IPS DF 6.9 (cell line): Measurements from ENCODE around the gene AOC2.
"Not testable (repeated sequence)": the region's sequence is repeated elsewhere in the genome, so short reads cannot be mapped to it uniquely, and the experiment has no call there.

Experiments
- DNase-seq: peaks from one replicate; pipeline ENCODE4 v3.0.0-alpha.2; 2013; ENCODE audit warnings: low read depth, low spot score
- H3K27ac ChIP-seq: one replicate; pipeline ENCODE4 v1.5.1; 2013; ENCODE audit warnings: low read length, control low read depth
- H3K27me3 ChIP-seq: 2 replicates; pipeline ENCODE4 v1.6.1; 2013; ENCODE audit warnings: mild to moderate bottlenecking, low read length; ENCODE audit not compliant: control insufficient read depth, insufficient read depth
- H3K36me3 ChIP-seq: 2 replicates; pipeline ENCODE4 v1.6.1; 2013; ENCODE audit warnings: low read length; ENCODE audit not compliant: control insufficient read depth, insufficient read depth
- H3K4me1 ChIP-seq: 2 replicates; pipeline ENCODE4 v1.6.1; 2013; ENCODE audit warnings: low read length; ENCODE audit not compliant: control insufficient read depth, insufficient read depth
- H3K4me3 ChIP-seq: 2 replicates; pipeline ENCODE4 v1.5.1; 2013; ENCODE audit warnings: mild to moderate bottlenecking, low read length
- H3K9me3 ChIP-seq: 2 replicates; pipeline ENCODE4 v1.6.1; 2013; ENCODE audit warnings: low read length, inconsistent platforms; ENCODE audit not compliant: control insufficient read depth, insufficient read depth
- WGBS: extraction: QIAGEN DNeasy Blood & Tissue Kit; methylation state at CpG from one replicate; pipeline ENCODE4 v1.1.7; 2013; ENCODE audit warnings: mixed read lengths, missing lambda C conversion rate; ENCODE audit not compliant: insufficient read length, insufficient coverage; 5-methylcytosine and 5-hydroxymethylcytosine counted together

The AOC2 gene

DNA sequence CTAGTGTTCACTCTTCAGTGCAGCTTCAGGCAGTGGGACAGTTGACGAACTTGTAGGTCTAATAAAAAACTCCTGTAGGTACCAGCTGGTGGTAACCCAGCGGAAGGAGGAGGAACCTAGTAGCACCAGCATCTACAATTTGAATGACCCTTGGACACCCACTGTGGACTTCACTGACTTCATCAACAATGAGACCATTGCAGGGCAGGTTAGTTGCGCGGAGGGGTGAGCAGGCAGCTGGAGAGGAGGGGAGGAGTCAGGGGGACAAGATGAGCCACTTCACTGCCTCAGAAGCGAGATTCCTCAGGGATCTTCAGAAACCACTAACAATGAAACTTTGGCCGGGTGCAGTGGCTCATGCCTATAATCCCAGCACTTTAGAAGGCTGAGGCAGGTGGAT lies 28.9 kb downstream of the AOC2 start:
- Histone ChIP-seq H3K27ac (no peak overlapping the region), H3K27me3 (no peaks in the 10 kb centered on the region), H3K9me3 (no peaks in the 10 kb centered on the region), H3K4me1 (no peaks in the 10 kb centered on the region; the same call in 1 of the 2 replicates), H3K4me3 (no peak overlapping the region), H3K36me3 (no peaks in the 10 kb centered on the region)
- WGBS: no CpG with 5 or more reads among the region's 6 CpGs
- no peak for DNase-seq

DNA sequence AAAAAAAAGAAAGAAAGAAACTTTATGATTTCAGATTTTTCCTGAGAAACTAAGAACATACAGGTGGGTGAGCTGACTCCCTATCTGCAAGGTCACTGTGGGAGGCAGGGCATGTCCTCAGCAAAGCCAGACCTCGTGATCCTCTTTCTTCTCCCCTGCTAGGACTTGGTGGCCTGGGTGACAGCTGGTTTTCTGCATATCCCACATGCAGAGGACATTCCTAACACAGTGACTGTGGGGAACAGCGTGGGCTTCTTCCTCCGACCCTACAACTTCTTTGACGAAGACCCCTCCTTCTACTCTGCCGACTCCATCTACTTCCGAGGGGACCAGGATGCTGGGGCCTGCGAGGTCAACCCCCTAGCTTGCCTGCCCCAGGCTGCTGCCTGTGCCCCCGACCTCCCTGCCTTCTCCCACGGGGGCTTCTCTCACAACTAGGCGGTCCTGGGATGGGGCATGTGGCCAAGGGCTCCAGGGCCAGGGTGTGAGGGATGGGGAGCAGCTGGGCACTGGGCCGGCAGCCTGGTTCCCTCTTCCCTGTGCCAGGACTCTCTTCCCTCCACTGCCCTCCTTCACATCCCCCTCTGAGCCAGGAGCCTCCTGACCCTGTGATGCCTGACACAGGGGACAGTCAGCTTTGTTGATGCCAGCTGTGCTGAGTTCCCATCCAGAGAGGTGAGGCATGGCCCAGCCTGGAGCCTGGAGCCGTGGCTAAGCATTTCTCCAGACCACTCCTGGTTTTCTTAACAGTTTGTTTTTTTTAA lies 29.7 kb downstream of the AOC2 start:
- not testable (repeated sequence) for DNase-seq, H3K9me3 ChIP-seq, H3K36me3 ChIP-seq, H3K27ac ChIP-seq, H3K27me3 ChIP-seq, H3K4me1 ChIP-seq, H3K4me3 ChIP-seq
- whole genome bisulfite sequencing: no CpG with 5 or more reads among the region's 12 CpGs

DNA sequence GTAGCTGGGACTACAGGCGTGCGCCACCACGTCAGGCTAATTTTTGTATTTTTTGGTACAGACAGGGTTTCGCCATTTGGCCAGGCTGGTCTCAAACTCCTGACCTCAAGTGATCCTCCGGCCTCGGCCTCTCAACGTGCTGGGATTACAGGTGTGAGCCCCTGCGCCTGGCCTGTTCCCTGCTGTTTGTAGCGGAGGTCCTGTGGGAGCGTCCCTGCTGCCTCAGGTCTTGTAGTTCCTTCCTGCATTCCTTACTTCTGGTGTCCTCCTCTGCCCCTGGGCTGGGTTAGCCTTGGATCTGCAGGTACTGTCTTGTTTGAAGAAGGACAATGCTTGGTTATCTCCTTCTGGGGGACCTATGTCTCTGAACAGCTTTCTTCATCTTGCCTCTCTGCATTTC lies 32.7 kb downstream of the AOC2 start:
- Histone ChIP-seq H3K4me3 (no peak overlapping the region), H3K9me3 (no peaks in the 10 kb centered on the region), H3K4me1 (peaks cover 3% of the 10 kb centered on the region; the same call in 1 of the 2 replicates), H3K36me3 (no peaks in the 10 kb centered on the region), H3K27ac (no peak overlapping the region), H3K27me3 (0 out of 2 replicates have a peak, but pooled peaks cover 1% of the 10 kb centered on the region)
- WGBS: no CpG with 5 or more reads among the region's 10 CpGs
- no peak for DNase-seq

DNA sequence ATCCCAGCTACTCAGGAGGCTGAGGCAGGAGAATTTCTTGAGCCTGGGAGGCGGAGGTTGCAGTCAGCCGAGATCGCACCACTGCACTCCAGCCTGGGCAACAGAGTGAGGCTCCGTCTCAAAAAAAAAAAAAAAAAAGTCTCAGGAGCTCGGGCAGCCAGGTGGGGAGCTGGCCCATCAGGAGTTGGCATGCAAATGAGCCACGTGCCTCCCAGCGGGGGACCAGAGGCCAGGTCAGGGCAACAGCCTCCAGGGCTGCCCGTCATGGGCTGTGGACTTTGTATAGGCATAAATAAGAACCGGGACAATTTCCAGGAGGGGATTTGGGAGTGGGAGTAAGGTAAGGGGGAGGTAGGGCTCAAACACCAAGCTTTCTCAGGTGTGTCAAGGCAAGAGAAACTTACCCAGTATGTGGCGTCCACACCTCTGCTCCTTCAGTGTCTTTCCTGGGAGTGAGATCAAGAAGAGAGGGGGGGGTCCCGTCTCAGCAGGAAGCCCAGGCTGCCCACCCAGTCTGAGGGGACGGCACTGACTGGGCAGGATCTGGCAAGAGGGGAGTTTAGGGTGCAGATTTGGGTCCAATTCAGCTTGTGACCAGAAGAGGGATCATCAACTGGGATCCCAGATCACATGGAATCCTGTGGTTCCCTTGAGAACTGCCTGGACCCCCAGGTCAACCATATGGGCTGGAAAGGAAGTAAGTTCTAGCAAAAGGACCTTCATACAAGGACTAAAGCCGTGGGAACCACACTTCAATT lies 33.9 kb downstream of the AOC2 start:
- no CpG with 5 or more reads among the region's 13 CpGs for WGBS
- H3K4me1 ChIP-seq: peaks cover 3% of the 10 kb centered on the region; the same call in 1 of the 2 replicates
- 0 out of 2 replicates have a peak, but pooled peaks cover 1% of the 10 kb centered on the region for H3K27me3 ChIP-seq
- no peaks in the 10 kb centered on the region for H3K9me3 ChIP-seq
- H3K27ac ChIP-seq: no peak overlapping the region
- H3K36me3 ChIP-seq: no peaks in the 10 kb centered on the region
- no peak for DNase-seq
- no peak overlapping the region for H3K4me3 ChIP-seq

DNA sequence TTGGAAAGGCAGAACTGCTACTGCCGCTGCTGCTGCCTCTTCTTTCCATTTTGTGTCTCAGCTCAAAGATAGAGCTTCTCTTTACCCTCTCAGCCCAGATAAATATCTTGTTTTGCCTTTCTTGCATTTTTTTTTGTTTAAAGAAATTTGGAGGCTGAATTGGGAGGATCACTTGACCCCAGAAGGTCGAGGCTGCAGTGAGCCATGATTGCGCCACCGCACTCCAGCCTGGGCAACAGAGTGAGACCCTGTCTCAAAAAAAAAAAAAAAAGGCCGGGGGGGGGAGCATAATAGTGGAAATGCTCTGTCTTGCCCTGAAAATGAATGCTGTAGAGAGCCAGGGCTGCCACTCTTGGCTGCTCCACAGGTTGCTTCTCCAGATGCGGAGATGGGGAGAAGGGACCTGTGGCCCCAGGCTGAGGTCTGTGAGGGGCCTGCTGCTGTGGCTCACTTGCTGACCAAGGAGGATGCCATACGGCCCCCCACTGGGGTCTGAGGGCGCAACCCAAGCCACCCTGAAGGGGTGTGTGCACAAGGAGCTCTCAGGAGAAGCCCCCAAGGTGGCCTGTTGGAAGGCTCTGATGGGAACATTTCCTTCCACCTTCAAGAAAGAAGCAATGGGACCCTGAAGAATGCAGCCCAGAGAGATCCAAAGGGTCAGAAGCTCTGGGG lies 34.7 kb downstream of the AOC2 start:
- H3K4me3 ChIP-seq: no peak overlapping the region
- H3K27ac ChIP-seq: no peak overlapping the region
- H3K27me3 ChIP-seq: 0 out of 2 replicates have a peak, but pooled peaks cover 1% of the 10 kb centered on the region
- peaks cover 3% of the 10 kb centered on the region; the same call in 1 of the 2 replicates for H3K4me1 ChIP-seq
- WGBS: no CpG with 5 or more reads among the region's 8 CpGs
- no peaks in the 10 kb centered on the region for H3K9me3 ChIP-seq
- DNase-seq: no peak
- H3K36me3 ChIP-seq: no peaks in the 10 kb centered on the region

DNA sequence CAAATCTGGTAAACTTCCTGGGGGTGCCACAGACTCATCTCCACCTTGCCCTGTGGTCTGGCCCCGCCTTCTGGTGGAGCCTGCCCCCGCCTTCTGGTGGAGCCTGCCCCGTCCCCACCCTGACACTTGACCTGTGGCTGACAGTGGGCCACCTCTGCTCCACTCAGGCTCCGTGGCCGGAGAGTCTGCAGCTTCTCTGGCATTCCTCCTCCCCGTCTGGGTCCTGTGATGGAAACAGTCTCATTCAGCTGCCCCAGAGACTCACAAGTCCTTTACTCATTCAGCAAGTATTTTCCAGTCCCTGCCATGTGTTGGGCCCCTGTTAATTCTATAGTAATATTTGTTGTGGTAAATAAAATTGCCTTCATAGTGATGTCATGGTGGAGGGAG lies 35.2 kb downstream of the AOC2 start:
- WGBS: no CpG with 5 or more reads among the region's 6 CpGs

DNA sequence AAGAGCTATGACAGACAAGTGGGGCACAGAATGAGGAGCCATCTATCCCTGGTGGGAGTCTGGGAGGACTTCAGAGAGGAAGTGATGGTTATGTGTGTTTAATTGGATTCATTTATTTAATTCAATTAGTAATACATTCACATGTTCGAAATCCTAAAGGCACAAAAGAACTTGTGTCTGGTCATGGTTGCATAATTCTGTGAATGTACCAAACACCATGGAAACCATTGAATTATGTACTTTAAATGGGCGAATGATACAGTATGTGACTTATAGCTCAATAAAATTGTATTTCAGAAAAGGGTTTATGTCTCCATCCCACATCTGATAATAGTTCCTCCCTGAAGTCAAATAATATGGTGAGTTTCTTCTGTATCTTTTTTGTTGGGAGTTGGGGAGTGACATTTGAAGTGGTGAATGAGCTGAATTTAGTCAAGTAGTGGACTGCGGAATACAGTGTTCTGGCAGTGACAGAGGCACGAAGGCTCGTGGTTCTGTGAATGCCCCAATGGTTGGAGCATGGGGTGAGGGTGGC lies 36.5 kb downstream of the AOC2 start:
- Histone ChIP-seq H3K36me3 (no peaks in the 10 kb centered on the region), H3K27ac (no peak overlapping the region), H3K9me3 (no peaks in the 10 kb centered on the region), H3K4me3 (no peak overlapping the region), H3K4me1 (peaks cover 3% of the 10 kb centered on the region; the same call in 1 of the 2 replicates), H3K27me3 (0 out of 2 replicates have a peak, but pooled peaks cover 1% of the 10 kb centered on the region)
- WGBS: no CpG with 5 or more reads among the region's 5 CpGs
- no peak for DNase-seq

More for the DNA sequence above, 35.2 kb downstream of the AOC2 start:
- H3K36me3 ChIP-seq: no peaks in the 10 kb centered on the region
- no peak for DNase-seq
- no peak overlapping the region for H3K4me3 ChIP-seq
- 0 out of 2 replicates have a peak, but pooled peaks cover 1% of the 10 kb centered on the region for H3K27me3 ChIP-seq
- H3K27ac ChIP-seq: no peak overlapping the region
- no peaks in the 10 kb centered on the region for H3K9me3 ChIP-seq
- H3K4me1 ChIP-seq: peaks cover 3% of the 10 kb centered on the region; the same call in 1 of the 2 replicates

DNA sequence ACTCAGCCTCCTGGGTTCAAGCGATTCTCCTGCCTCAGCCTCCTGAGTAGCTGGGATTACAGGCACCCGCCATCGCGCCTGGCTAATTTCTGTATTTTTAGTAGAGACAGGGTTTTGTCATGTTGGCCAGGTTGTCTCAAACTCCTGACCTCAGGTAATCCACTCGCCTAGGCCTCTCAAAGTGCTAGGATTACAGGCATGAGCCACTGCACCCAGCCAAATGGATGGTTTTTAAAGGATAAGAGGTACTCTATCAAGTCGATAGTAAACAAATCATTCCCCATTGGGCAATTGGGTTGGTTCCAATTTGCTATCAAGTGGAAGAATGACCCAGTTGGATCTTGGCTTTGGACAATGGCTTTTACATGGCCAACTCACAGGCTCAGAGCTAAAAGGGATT lies 37.3 kb downstream of the AOC2 start:
- not testable (repeated sequence) for H3K27me3 ChIP-seq, H3K36me3 ChIP-seq, DNase-seq, H3K4me1 ChIP-seq, H3K27ac ChIP-seq, H3K4me3 ChIP-seq, H3K9me3 ChIP-seq
- WGBS: no CpG with 5 or more reads among the region's 6 CpGs

DNA sequence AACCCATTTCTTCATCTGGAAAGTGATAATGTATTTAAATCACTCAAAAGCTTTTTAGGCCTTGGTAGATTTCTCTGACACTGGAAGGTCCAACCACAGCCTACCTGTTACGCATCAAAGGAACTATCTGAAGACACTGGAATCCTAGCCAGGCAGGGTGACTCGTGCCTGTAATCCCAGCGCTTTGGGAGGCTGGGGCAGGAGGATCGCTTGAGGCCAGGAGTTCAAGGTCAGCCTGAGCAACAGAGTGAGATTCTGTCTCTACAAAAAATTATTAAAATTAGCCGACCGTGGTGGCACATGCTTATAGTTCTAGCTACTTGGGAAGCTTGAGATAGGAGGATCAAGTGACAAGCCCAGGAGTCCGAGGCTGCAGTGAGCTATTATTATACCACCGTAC lies 37.8 kb downstream of the AOC2 start:
- no peak for DNase-seq
- H3K36me3 ChIP-seq: no peaks in the 10 kb centered on the region
- H3K27ac ChIP-seq: no peak overlapping the region
- no peak overlapping the region for H3K4me3 ChIP-seq
- no CpG with 5 or more reads among the region's 8 CpGs for WGBS
- peaks cover 3% of the 10 kb centered on the region; the same call in 1 of the 2 replicates for H3K4me1 ChIP-seq
- no peaks in the 10 kb centered on the region for H3K9me3 ChIP-seq
- H3K27me3 ChIP-seq: 0 out of 2 replicates have a peak, but pooled peaks cover 1% of the 10 kb centered on the region
